Measurements from ENCODE around the gene PARP11.

Gene PARP11

GRCh38 chr12:3911409-3911808, 38.2 kb upstream of the PARP11 start:
- H3K27ac ChIP-seq: no peak overlapping the region
- TF ChIP-seq CTCF (conservative IDR thresholded peaks at IDR 0.05): no peak

- H3K27ac ChIP-seq: no peak overlapping the region
- TF ChIP-seq CTCF (conservative IDR thresholded peaks at IDR 0.05): no peak
These were observed 32.5 kb upstream of the PARP11 start for GRCh38 chr12:3905664-3906063.

DNA sequence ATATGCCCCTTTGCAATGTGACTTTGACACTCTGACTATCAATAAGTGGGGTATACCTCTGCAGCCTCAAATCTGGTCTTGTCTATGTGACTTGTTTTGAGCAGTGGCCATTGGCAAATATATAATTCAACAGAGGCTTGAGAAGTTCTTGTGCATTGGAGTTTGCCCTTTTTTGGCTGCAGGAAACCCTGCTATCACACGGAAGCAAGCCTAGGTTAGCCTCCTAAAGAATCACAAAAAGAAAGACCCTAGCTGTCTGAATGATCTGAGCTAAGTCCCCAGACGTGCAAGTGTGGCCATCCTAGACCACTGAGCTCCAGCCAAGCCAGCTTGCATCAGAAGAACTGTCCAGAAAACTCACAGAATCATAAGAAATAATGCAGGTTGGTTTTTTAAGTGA, 31.8 kb upstream of the PARP11 start:
- no peak for TF ChIP-seq CTCF (conservative IDR thresholded peaks at IDR 0.05)
- H3K27ac ChIP-seq: no peak overlapping the region

- H3K27ac ChIP-seq: no peak overlapping the region
- TF ChIP-seq CTCF (conservative IDR thresholded peaks at IDR 0.05): no peak
These were observed 29.7 kb upstream of the PARP11 start for GRCh38 chr12:3902921-3903320.

GRCh38 chr12:3901116-3901515, 27.9 kb upstream of the PARP11 start:
- no peak for TF ChIP-seq CTCF (conservative IDR thresholded peaks at IDR 0.05)
- H3K27ac ChIP-seq: no peak overlapping the region

GRCh38 chr12:3898756-3899155, 25.6 kb upstream of the PARP11 start:
- no peak overlapping the region for H3K27ac ChIP-seq

GRCh38 chr12:3897371-3897971, 24.3 kb upstream of the PARP11 start:
- H3K27ac ChIP-seq: no peak overlapping the region
- no peak for TF ChIP-seq CTCF (conservative IDR thresholded peaks at IDR 0.05)

More at GRCh38 chr12:3898756-3899155, 25.6 kb upstream of the PARP11 start:
- no peak for TF ChIP-seq CTCF (conservative IDR thresholded peaks at IDR 0.05)
